ENCODE results near the gene KLHL29.

KLHL29 gene

DNA sequence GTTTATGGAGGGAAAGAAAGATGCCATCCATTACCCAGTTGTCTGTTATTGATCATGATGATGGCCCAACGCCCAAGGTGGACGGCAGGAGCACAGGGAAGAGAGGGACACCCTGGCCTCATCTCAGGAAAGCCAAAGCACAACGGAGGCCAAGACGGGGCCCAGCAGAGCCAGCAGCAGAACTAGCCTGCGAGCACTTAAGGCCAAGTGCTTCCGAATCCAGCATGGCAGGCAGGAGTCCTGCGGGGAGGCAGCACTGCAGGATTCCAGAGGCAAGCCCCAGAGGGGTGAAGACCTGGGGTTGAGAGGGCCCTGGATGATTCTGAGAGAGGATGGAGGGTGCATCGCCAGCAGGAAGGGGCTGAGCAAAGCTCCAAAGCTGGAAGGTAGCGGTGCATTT, 28.3 kb upstream of the KLHL29 start:
- no peak overlapping the region for H3K4me3 ChIP-seq (ENCODE audit: low read depth, low read length)
- TF ChIP-seq, protein P1, sequence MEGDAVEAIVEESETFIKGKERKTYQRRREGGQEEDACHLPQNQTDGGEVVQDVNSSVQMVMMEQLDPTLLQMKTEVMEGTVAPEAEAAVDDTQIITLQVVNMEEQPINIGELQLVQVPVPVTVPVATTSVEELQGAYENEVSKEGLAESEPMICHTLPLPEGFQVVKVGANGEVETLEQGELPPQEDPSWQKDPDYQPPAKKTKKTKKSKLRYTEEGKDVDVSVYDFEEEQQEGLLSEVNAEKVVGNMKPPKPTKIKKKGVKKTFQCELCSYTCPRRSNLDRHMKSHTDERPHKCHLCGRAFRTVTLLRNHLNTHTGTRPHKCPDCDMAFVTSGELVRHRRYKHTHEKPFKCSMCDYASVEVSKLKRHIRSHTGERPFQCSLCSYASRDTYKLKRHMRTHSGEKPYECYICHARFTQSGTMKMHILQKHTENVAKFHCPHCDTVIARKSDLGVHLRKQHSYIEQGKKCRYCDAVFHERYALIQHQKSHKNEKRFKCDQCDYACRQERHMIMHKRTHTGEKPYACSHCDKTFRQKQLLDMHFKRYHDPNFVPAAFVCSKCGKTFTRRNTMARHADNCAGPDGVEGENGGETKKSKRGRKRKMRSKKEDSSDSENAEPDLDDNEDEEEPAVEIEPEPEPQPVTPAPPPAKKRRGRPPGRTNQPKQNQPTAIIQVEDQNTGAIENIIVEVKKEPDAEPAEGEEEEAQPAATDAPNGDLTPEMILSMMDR (IDR thresholded peaks at IDR 0.05; ENCODE audit: low read depth, low read length, missing control alignments), result no peak
- no peak for DNase-seq (ENCODE audit: low read depth)
- in situ Hi-C loops (cut with HindIII; ENCODE audit: low sequenced_read_pairs), result no loop called here

DNA sequence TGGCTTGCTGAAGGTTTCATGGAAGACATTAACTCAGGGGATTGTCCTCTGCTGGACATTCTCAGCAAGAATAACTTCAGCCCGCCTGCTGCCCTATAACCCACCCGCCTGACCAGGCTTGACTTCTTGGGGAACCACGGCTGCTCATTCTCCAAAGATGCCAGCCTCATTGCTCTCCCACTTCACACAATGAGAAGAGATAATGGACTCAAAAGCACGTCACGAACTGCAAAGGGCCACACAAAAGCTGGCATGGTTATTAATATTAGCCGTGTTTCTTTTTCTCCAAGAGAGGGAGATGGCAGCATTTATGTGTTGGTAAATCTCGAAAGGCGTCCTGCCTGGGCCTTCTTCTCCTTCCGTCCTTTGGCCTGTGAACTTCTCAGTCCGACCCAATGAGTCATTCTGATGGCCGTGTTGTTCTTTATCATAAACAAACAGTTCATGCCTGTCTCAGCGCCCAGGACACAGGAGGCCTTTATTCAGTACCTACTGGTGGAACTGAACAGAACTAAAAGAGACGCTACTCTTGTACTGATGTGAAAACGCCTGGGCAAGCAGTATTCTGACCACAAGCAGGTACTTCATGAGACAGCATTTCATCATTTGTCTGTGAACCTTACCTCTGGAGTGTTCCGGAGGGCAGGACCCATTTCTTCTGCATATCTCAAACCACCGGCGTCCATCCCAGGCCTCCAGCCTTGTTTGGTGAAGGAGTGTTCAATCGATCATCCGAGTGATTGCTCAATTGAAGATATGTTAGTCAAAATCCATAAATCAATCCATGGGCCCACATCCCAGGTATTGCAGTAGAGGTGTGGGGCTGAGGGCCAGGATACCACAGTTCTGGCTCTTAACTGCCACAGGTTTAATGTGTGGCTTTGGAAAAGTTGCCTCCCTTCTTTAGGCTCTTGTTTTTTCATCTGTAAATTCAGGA, 25.1 kb upstream of the KLHL29 start:
- in situ Hi-C loops (cut with HindIII; ENCODE audit: low sequenced_read_pairs), result no loop called here
- DNase-seq (ENCODE audit: low read depth), result no peak
- TF ChIP-seq, protein P1 (IDR thresholded peaks at IDR 0.05; ENCODE audit: low read depth, low read length, missing control alignments), result no peak

DNA sequence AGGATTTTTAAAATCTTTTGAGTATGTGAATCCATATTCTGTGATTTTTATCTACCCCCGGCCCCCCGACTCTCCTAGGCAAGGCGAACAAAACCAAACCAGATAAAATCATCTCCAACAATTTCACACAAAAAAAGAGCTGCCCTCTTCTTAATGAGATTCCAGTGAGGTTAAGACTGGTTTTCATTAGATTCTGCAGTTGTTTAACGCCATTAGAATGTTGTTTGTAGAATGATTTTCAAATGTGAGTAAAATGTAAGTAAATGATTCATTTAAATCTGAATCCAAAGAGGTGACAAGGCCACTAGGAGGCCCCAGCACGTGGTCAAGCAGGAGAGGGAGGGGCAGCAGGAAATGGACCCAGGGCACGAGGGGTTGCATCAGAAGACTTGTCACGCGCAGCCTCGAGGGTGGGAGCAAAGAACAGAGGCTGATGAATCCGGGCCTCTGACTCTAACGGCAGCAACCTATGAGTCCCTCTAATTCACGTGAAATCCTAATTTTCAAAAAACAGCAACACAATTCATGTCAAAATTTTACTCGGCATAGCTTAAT, 24.3 kb upstream of the KLHL29 start:
- H3K4me3 ChIP-seq (ENCODE audit: low read depth, low read length), result no peak overlapping the region
- TF ChIP-seq, protein P1 (IDR thresholded peaks at IDR 0.05; ENCODE audit: low read depth, low read length, missing control alignments), result no peak
- DNase-seq (ENCODE audit: low read depth), result no peak
- in situ Hi-C loops (cut with HindIII; ENCODE audit: low sequenced_read_pairs), result no loop called here

More for the DNA sequence above, 25.1 kb upstream of the KLHL29 start:
- no peak overlapping the region for H3K4me3 ChIP-seq (ENCODE audit: low read depth, low read length)

DNA sequence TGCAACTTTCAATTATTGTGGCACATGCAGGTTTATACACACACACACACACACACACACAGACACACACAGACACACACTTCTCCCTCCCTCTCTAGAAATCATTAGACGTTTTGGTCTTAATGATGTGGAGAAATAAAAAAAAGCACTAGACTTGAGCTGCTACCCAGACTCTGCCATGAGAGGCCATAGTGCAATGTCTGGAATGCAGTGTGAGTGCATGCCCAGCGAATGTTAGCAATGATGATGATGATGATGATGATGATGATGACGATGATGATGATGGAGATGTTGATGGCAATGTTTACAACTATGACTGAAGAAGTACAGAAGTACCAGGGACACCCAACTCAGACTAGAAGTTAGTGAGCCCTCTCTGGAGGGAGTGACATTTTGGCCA, 23.8 kb upstream of the KLHL29 start:
- in situ Hi-C loops (cut with HindIII; ENCODE audit: low sequenced_read_pairs), result no loop called here
- no peak overlapping the region for H3K4me3 ChIP-seq (ENCODE audit: low read depth, low read length)
- TF ChIP-seq, protein P1 (IDR thresholded peaks at IDR 0.05; ENCODE audit: low read depth, low read length, missing control alignments), result no peak
- no peak for DNase-seq (ENCODE audit: low read depth)

DNA sequence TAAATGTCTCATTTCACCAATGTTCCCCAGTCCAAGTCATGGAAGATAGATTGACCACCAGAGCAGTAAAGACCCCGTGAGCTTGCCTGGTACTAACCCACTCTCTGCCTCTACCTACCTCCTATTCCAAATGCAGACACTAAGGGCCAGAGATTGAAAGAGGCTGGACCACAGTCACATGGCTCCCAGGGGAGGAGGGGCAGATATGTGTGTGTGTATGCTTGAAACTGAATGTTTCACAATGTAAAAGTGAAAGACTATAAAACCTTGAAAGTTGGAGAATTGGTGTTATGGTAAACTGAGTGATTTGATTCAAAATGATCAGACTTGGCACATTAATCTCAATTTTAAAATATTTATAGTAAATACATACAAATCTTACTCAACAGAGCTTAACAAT, 21.7 kb upstream of the KLHL29 start:
- TF ChIP-seq, protein P1 (IDR thresholded peaks at IDR 0.05; ENCODE audit: low read depth, low read length, missing control alignments), result no peak
- H3K4me3 ChIP-seq (ENCODE audit: low read depth, low read length), result no peak overlapping the region
- DNase-seq (ENCODE audit: low read depth), result no peak
- in situ Hi-C loops (cut with HindIII; ENCODE audit: low sequenced_read_pairs), result no loop called here

DNA sequence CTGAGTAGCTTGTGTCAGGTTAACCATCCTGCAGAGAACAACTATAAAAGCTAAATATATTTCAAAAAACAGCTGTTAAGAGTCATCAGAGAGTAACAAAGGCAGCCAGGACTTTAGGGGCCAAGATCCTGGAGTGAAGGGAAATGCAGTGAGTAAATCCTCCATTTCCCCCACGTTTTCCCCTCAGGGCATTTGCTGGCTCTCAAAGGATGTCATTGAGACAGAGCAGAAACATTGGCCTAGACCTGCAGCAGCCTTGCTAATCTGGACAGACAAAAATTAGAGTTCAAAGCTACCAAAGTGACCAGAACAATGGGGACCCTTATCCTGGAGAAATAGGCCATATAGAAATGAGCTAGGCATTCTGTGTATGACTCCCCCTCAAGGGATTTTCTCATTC, 21.1 kb upstream of the KLHL29 start:
- in situ Hi-C loops (cut with HindIII; ENCODE audit: low sequenced_read_pairs), result no loop called here

More for the DNA sequence above, 21.1 kb upstream of the KLHL29 start:
- no peak for DNase-seq (ENCODE audit: low read depth)
- TF ChIP-seq, protein P1 (IDR thresholded peaks at IDR 0.05; ENCODE audit: low read depth, low read length, missing control alignments), result no peak
- no peak overlapping the region for H3K4me3 ChIP-seq (ENCODE audit: low read depth, low read length)
